HL-60 (cell line): ENCODE data around the gene SMAD2.

Experiments used
- DNase-seq, 2 experiments: peaks; one replicate each; pipeline ENCODE4 v3.0.0-alpha.2; 2010 to 2020; ENCODE audit warnings: low read depth in 1 of 2, low spot score in 1 of 2
- H3K27ac ChIP-seq: fragments of 250-450 bp; sonication (Bioruptor Pico); replicated peaks from 2 replicates; pipeline ENCODE4 v1.5.1; 2020; ENCODE audit warnings: mild to moderate bottlenecking, moderate library complexity
- H3K27me3 ChIP-seq: fragments of 250-450 bp; sonication (Bioruptor Pico); 2 replicates; pipeline ENCODE4 v1.5.1; 2021; ENCODE audit warnings: mild to moderate bottlenecking, moderate library complexity; ENCODE audit not compliant: insufficient read depth, poor library complexity, severe bottlenecking
- H3K4me3 ChIP-seq: replicated peaks from 2 replicates; pipeline ENCODE4 v1.5.1; 2011; ENCODE audit warnings: mild to moderate bottlenecking, control low read depth, low read length; ENCODE audit not compliant: insufficient read depth
- CTCF ChIP-seq: IDR thresholded peaks from one replicate; pipeline ENCODE4 v1.5.1; 2011; ENCODE audit warnings: low read length, control low read depth, inconsistent platforms; ENCODE audit not compliant: insufficient read depth
- GABPA ChIP-seq: IDR thresholded peaks from 2 replicates; pipeline ENCODE4 v1.6.1; 2012; ENCODE audit warnings: low read depth
- POLR2AphosphoS5 ChIP-seq: IDR thresholded peaks from 2 replicates; pipeline ENCODE4 v1.6.1; 2012; ENCODE audit warnings: low read depth
- REST ChIP-seq: IDR thresholded peaks from 2 replicates; pipeline ENCODE4 v1.6.1; 2012; ENCODE audit warnings: low read depth; ENCODE audit not compliant: insufficient replicate concordance
- SPI1 ChIP-seq: IDR thresholded peaks from 2 replicates; pipeline ENCODE4 v1.6.1; 2012; ENCODE audit warnings: low read depth, mild to moderate bottlenecking, borderline replicate concordance

Gene SMAD2

GRCh38 chr18:47970664-47971531 lies 40.4 kb upstream of the SMAD2 start:
- Histone ChIP-seq H3K4me3 (no peak overlapping the region), H3K27me3 (no peaks in the 10 kb centered on the region), H3K27ac (peak overlapping the region; percentile 75)
- peak; percentile 86 to 87 for DNase-seq
- TF ChIP-seq POLR2AphosphoS5, result 0 out of 2 replicates have a peak, but pooled peaks have one; percentile 28
- TF ChIP-seq REST, result no peak
- TF ChIP-seq GABPA, result 0 out of 2 replicates have a peak, but pooled peaks have one; percentile 25
- no peak for TF ChIP-seq CTCF
- TF ChIP-seq SPI1, result peak; percentile 100

GRCh38 chr18:47969816-47970215 lies 39.4 kb upstream of the SMAD2 start:
- Histone ChIP-seq H3K27ac (peak overlapping the region; percentile 2; the same call in 1 of the 2 replicates), H3K27me3 (no peaks in the 10 kb centered on the region), H3K4me3 (no peak overlapping the region)
- DNase-seq, result peak; percentile 51 to 61
- no peak for TF ChIP-seq SPI1
- TF ChIP-seq REST, result no peak
- TF ChIP-seq CTCF, result no peak
- TF ChIP-seq GABPA, result no peak
- TF ChIP-seq POLR2AphosphoS5, result no peak

- no peak overlapping the region for H3K27ac ChIP-seq
- no peaks in the 10 kb centered on the region for H3K27me3 ChIP-seq
- H3K4me3 ChIP-seq, result no peak overlapping the region
- DNase-seq, result no peak
- no peak for TF ChIP-seq POLR2AphosphoS5
- TF ChIP-seq REST, result no peak
- no peak for TF ChIP-seq CTCF
- no peak for TF ChIP-seq GABPA
- TF ChIP-seq SPI1, result no peak
These were observed 38.3 kb upstream of the SMAD2 start for GRCh38 chr18:47968721-47969120.
